GM18951 (cell line): ENCODE measurements around the gene RXFP4.
A peak's percentile ranks its signal among the peaks of the same experiment; 100 is the strongest.

ENCODE experiments used
- POLR2A ChIP-seq: IDR thresholded peaks from 4 replicates; pipeline ENCODE4 v1.6.1; 2011; ENCODE audit warnings: mild to moderate bottlenecking; ENCODE audit not compliant: insufficient read length, insufficient read depth; ENCODE audit errors: extremely low read depth
- in situ Hi-C: fragments of 300-500 bp; cut with MboI; formaldehyde crosslinking; loops from one replicate; pipeline ENCODE4 v1.12.0; 2022; ENCODE audit warnings: low sequenced_read_pairs, mixed read lengths, inconsistent platforms; ENCODE audit not compliant: unreplicated experiment

RXFP4 gene

DNA sequence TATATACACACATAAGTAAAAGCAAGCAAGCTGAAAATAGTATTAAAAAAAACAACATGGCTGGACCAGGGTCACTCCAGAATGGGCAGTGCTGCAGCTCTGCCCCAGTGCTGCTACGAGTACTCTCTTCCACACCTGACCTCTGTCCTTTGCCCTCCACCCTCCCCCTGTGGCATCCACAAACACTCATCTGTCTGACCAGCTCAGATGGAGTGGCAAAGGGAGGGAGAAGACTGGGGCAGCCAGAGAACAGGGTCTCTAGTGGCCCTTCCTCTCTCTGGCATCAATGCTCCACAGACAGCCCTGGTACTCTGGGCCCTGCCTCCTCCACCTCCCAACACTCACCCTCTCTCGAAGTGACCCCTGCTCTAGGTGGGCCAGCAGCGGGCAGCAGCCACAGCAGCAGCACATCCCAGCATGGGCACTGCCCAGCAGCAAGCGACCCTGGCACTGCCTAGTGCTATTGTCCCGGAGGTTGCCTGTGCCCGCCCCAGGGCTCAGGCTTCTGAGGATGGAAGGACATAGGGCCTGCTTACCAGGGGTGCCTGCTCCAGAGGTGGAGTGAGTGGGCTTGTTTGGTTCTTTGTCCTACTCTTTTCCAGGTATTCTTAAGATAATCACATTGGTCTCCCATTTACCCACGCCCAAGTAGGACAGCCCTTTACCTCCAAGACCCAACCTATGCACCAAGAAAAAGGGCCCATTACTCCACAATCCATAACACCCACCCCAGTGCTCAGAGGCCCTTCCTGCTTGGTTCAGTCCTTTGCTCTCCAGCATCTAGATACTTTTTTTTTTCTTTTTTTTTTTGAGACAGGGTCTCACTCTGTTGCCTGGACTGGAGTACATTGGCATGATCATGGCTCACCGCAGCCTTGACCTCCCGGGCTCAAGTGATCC is 30.7 kb downstream of the RXFP4 start:
- no peak for TF ChIP-seq POLR2A
- in situ Hi-C loops: no loop called here

DNA sequence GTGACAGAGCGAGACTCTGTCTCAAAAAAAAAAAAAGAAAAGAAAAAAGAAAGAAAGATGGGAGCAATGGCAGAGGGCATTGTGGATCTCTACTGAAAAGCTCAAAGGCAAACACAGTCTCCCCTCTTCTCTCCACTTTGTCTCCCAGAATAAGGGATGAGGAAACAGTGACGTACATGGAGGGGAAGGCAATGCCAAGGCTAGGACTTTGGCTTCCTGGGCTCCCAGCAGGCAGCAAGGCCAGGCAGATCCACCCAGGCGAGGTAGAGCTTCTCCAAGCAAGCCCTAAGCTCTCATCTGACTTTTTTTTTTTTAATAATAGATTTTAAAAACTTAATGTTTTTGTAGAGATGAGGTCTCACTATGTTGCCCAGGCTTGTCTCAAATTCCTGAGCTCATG is 32.3 kb downstream of the RXFP4 start:
- in situ Hi-C loops: no loop called here
- no peak for TF ChIP-seq POLR2A

DNA sequence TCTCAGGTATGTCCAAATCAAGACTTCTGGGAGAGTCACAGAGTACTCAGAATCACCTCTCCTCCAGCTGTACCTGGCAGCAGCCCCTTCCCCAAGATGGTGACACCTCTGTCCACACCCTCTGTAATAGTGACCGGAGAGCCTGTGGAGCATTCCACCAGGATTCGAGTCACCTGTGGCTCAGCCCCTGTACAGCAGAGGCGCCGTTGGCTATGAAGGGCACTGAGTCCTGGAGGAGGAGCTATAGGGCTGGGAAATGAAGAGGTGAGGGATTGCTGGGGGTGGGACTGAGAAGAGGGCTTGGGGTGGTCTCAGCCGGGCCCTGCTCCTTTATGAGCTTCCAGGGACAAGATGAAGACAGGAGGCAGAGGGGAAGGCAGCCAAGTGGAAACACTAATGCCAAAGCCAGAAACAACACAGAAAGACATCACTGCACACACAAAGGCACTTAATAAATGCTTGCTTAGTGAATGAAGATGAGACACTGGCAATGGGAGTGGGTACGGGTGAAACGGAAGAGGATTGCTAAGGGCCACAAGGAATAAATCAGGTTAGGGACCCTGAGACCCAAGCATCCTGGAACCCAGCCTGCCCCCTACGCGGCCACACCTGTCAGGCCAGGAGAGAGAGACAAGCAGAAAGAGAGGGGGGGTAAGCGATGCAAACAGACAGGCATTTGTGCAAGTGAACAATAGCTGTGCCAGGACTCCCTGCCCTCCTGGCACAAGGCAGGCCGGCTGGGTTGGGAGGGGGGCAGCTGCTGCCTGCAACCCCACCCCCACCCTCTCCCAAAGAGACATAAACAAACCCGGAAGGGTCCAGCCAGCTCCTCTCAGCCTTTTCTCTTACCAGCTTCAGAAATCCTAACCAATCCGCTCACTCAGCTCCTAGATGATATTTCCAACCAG is 33.0 kb downstream of the RXFP4 start:
- no peak for TF ChIP-seq POLR2A
- in situ Hi-C loops: no loop called here

DNA sequence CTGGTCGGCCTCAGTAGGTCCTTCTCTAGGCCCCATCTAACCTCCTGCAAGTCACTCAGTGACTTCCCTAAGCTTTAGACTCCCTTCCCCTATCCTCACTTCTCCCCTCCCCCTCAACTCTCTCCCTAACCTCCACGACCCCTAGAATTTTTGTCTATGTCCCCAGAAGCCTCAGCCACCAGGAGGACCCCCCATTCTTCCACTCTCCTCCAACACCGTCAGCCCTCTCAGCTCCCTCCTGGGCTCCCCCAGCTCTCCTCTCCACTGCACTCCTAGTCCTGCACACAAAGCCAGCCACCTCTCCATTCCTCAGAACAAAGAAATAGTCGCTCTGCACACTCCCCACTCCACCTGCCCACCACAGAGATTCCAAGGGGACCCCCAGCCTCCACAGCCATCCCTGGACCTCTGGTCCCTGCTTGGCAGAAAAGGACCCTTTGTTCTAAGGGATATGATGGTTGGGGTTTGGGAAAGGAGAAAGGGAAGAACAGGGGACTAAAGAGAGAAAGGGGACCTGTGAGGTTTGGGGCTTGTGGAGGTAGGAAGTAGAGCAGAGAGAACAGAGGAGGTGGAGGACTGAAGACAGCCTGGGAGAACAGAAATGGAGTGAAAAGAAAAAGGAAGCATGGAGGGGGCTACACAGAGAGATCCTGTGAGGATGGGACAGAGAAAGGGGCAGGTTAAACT is 34.1 kb downstream of the RXFP4 start:
- in situ Hi-C loops: no loop called here
- no peak for TF ChIP-seq POLR2A

DNA sequence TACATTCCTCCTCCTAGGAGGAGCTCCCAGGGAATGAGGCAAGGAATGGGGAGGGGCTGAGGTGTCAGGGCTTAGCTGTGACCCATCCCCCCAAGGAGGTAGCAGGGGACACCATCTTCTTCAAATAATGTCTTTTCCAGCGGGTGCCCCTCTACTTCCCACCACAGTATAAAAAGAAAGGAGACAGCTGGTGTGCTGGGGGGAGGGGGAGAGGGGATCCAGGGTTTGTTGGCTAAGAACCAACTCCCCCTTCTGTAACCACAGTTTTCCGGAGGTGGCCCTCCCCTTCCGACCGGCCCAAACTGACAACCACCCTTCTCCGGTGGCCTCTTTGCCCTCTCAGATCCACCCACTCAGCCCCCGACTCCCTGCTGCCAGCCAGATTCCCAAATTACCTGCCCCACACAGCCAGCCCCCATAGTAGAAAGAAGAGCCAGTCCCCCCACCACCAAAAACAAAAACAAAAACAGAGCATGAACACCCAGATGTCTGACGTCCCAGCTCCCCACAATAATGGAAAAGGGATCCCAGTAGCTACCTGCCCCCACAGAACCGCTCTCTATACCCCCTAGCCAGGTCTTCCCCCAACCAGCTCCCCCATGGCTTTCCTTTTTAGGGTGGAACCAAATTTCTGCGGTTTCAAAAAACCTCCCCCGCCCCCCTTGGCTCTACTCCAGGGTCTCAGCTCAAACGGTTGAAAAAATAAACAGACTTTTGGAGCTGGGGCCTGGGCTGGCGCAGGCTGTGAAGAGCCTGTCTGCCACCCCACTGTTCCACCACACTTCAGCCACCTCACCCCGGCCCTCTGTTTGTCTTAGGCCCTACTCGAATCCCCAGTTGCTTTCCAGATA is 34.8 kb downstream of the RXFP4 start:
- TF ChIP-seq POLR2A: no peak
- in situ Hi-C loops: no loop called here

DNA sequence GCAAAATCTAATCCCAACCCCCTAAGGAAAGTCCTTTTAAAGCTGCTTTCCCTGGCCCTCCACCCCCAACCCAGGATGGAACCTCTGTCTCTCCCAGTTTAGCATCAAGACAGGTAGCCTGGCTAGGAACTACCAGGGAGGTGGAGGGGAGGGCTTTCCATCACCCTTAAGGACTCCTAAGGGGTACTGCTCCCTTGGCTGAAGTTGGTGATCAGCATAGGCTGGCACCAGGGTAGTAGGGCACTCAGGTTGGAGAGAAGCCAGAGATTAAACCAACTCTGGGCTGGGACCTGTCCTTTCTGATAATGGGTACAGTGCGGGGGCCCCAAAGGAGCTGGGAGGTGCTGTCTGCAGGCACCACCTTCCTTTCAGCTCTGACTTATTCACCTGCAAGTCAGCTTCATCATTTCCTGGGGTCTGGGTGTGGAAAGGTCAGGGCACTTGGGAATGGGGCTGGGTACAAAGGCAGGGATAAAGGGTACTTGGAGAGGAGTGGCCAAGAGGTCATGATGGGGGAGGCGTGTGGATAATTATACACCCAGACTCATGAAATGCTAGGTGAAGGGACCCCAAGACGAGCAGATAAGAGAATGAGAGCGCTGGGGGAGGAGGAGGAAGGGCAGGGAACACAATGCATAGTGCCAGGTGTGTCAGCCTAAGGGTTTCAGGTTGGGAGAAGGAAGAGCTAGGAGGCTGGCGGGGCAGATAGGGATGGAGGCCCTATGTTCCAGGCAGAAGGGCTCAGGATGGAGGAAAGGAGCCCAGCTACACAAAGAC is 35.7 kb downstream of the RXFP4 start:
- in situ Hi-C loops: no loop called here
- TF ChIP-seq POLR2A: peak; percentile 12

DNA sequence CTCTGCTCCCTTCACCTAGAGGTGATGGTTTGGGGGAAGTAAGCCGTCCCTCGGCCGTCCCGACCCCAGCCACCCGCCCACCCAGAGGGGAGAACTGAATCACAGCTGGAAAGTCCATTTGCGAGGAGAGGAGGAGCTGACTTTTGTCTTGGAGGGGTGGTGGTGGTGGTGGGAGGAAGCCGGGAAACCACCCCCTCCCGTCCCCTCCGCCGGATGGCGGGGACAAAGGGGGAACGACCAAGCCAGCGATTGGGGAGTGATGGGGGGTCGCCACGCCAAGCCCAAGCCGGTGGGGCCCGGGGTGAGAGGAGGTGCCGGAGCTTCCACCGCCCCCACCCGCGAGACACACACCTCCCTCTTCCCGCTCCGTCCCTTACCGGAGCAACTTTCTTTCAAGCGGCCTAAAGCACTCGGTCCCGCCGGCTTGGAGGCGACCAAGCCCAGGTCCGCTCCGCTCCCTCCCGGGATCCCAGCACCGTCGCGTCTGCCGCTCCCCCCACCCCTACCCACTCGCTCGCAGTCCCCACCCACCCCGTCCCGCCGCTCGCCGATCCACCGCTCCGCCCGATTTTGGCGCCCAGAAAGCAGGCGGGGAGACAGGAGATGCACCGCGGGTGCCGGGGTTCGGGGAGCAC is 36.4 kb downstream of the RXFP4 start:
- in situ Hi-C loops: no loop called here
- peak; percentile 5 for TF ChIP-seq POLR2A

DNA sequence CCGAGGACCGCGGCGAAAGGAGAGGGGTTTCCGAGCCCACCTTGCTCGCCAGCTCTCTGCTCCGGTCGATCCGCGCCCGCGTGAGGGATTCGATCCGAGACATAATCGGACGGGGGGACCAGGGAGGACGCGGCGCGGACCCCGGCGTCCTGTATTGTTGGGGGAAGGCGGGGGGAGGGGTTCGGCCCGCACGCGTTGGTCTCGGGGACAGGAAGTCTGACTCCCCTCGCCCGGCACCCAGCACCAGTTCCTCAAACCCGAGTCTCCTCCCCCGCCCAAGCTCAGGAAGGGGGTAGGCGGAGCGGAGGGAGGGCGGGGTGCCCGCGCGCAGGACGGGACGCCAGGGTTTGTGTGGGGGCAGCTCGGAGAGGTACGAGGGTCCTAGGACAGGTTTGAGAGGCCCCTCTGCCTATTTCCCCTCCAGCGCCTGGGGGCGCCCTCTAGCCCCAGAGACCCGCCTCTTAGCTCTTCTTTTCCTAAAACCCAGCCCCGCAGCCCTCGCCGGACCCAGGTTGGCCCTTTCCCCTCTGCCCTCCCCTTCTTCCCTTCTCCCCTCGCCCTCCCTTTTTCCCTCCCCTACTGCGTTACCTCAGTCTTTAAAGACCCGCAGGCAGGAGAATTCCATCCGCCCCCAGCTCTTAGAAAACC is 37.0 kb downstream of the RXFP4 start, which contains the start of gene ARHGEF2:
Gene ARHGEF2 (minus strand): TSS at position 223 of the 648 bp plus-strand sequence. CDS start 120 bp downstream, at position 103.
- in situ Hi-C loops: no loop called here
- peak; percentile 79 for TF ChIP-seq POLR2A

DNA sequence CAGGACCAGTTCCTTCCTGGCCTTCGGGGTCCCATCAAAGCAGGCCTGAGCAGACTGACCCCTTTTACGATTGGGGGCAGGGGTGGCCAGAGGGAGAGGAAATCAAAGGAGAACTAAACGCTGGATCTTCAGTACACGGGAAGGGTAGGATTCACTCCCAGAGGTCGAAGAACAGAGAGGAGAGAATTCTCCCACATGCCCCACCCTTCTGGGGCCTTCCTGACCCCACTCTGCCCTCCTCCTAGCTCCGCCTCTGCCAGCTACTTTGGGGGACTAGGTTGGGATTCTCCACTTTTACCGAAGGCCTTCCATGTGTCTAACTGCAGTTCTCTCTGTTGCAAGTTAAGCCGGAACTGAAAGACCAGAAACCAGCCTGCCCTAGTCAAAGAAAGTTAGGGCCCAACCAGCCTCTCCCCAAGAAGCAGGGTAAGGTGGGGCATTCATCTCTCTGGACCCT is 37.6 kb downstream of the RXFP4 start:
- in situ Hi-C loops: no loop called here

DNA sequence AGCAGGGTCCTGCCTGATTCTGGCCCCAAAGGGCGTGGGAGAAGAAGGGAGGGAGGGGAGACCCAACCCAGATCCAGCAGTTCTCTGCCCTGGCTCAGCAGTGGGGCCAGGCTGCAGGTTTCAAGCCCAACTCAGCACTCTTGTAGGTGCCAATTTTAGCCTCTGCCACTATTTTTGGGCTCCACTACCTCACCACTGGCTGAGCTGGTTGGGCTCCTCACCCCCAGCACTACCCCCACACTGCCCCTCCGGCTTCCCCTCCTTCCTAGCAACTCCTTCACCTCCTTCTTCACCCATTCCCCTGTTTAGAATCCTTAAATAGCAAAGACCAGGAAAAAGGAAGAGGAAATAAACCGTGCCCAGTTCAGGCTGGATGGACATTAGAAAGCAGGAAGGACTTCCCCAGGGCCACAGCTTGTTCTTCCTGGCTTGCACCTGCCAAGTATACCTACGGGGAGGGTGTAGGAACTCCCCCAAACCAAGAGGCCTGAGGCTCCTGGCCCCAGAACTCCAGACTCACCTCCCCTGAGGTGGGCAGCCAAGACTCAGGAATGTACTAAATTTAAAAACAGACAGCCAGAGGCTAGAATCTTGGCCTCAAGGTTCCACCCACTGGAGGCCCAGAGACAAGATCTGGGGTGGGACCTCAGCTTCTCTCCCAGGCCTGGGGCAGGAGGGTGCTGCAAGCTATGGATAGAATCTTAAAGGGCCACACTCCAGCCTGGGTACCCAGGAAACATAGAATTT is 38.3 kb downstream of the RXFP4 start:
- TF ChIP-seq POLR2A: peak; percentile 38
- in situ Hi-C loops: loop anchor here (5.0 kb wide), 1 partner anchor 32 kb away; no protein-coding TSS in a partner anchor

More for the DNA sequence above, 37.6 kb downstream of the RXFP4 start:
- TF ChIP-seq POLR2A: peak; percentile 35
